Muscle layer of duodenum (tissue), 2 donors: Measurements from ENCODE around the gene CLMP.
"Not testable (repeated sequence)": the region's sequence is repeated elsewhere in the genome, so short reads cannot be mapped to it uniquely, and the experiment has no call there.

ENCODE experiments used
- H3K27ac ChIP-seq: one replicate; pipeline ENCODE4 v1.7.0; 2013; ENCODE audit warnings: mild to moderate bottlenecking, low read length
- H3K27me3 ChIP-seq: one replicate; pipeline ENCODE4 v1.7.0; 2013; ENCODE audit warnings: low read depth, mild to moderate bottlenecking, control low read depth, low read length
- H3K36me3 ChIP-seq, 2 donors: one replicate each; pipeline ENCODE4 v1.7.0; 2013; ENCODE audit warnings: low read length in 2 of 2, control low read depth in 1 of 2, mild to moderate bottlenecking in 1 of 2; ENCODE audit not compliant: insufficient read depth in 2 of 2, control insufficient read depth in 1 of 2
- H3K4me1 ChIP-seq, 2 donors: one replicate each; pipeline ENCODE4 v1.7.0; 2013; ENCODE audit warnings: low read length in 2 of 2, mild to moderate bottlenecking in 2 of 2, control low read depth in 1 of 2, moderate library complexity in 1 of 2; ENCODE audit not compliant: insufficient read depth in 2 of 2, control insufficient read depth in 1 of 2
- H3K4me3 ChIP-seq, 2 donors: one replicate each; pipeline ENCODE4 v1.7.0; 2013; ENCODE audit warnings: low read length in 2 of 2, low read depth in 1 of 2, mild to moderate bottlenecking in 1 of 2
- H3K9me3 ChIP-seq, 2 donors: one replicate each; pipeline ENCODE4 v1.7.0; 2013; ENCODE audit warnings: low read length in 2 of 2, control low read depth in 1 of 2, mild to moderate bottlenecking in 1 of 2; ENCODE audit not compliant: control insufficient read depth in 1 of 2
- donor health status: healthy.

CLMP gene

GRCh38 chr11:123214940-123215339 is 19.9 kb upstream of the CLMP start:
- Histone ChIP-seq H3K27ac (no peak overlapping the region), H3K27me3 (peaks cover 3% of the 10 kb centered on the region), H3K9me3 (no peaks in the 10 kb centered on the region), H3K4me3 (no peak overlapping the region), H3K4me1 (peaks cover 5 to 15% of the 10 kb centered on the region in 2 donors), H3K36me3 (no peaks in the 10 kb centered on the region)

- Histone ChIP-seq H3K27ac (no peak overlapping the region), H3K36me3 (no peaks in the 10 kb centered on the region), H3K9me3 (no peaks in the 10 kb centered on the region), H3K27me3 (peaks cover 3% of the 10 kb centered on the region), H3K4me3 (no peak overlapping the region), H3K4me1 (peaks cover 5 to 19% of the 10 kb centered on the region in 2 donors)
These were observed 19.3 kb upstream of the CLMP start for GRCh38 chr11:123214396-123214795.

GRCh38 chr11:123213307-123213771 is 18.3 kb upstream of the CLMP start:
- peaks cover 3% of the 10 kb centered on the region for H3K27me3 ChIP-seq
- no peak overlapping the region for H3K27ac ChIP-seq
- H3K4me3 ChIP-seq = no peak overlapping the region
- H3K4me1 ChIP-seq = peaks cover 5 to 14% of the 10 kb centered on the region in 2 donors
- H3K9me3 ChIP-seq = no peaks in the 10 kb centered on the region
- H3K36me3 ChIP-seq = no peaks in the 10 kb centered on the region

- H3K36me3 ChIP-seq = no peaks in the 10 kb centered on the region
- peaks cover 5 to 14% of the 10 kb centered on the region in 2 donors for H3K4me1 ChIP-seq
- no peak overlapping the region for H3K27ac ChIP-seq
- H3K9me3 ChIP-seq = no peaks in the 10 kb centered on the region
- peaks cover 3% of the 10 kb centered on the region for H3K27me3 ChIP-seq
- H3K4me3 ChIP-seq = no peak overlapping the region
These were observed 17.4 kb upstream of the CLMP start for GRCh38 chr11:123212406-123212805.

GRCh38 chr11:123211981-123212380 is 16.9 kb upstream of the CLMP start:
- H3K36me3 ChIP-seq = no peaks in the 10 kb centered on the region
- H3K27me3 ChIP-seq = peaks cover 3% of the 10 kb centered on the region
- H3K9me3 ChIP-seq = no peaks in the 10 kb centered on the region
- no peak overlapping the region for H3K27ac ChIP-seq
- peaks cover 5 to 14% of the 10 kb centered on the region in 2 donors for H3K4me1 ChIP-seq
- no peak overlapping the region for H3K4me3 ChIP-seq

- Histone ChIP-seq H3K4me1 (peaks cover 5 to 14% of the 10 kb centered on the region in 2 donors), H3K4me3 (no peak overlapping the region), H3K27me3 (peaks cover 3% of the 10 kb centered on the region), H3K9me3 (no peaks in the 10 kb centered on the region), H3K36me3 (no peaks in the 10 kb centered on the region), H3K27ac (peak overlapping the region; percentile 52)
These were observed 16.3 kb upstream of the CLMP start for GRCh38 chr11:123211149-123211852.

GRCh38 chr11:123209591-123209990 is 14.5 kb upstream of the CLMP start:
- Histone ChIP-seq H3K27ac (peak overlapping the region; percentile 65), H3K9me3 (no peaks in the 10 kb centered on the region), H3K36me3 (no peaks in the 10 kb centered on the region), H3K4me3 (no peak overlapping the region), H3K4me1 (peaks cover 5 to 14% of the 10 kb centered on the region in 2 donors), H3K27me3 (peaks cover 3% of the 10 kb centered on the region)

- Histone ChIP-seq H3K27me3 (peaks cover 3% of the 10 kb centered on the region), H3K4me3 (no peak overlapping the region), H3K9me3 (no peaks in the 10 kb centered on the region), H3K27ac (peak overlapping the region; percentile 74), H3K36me3 (no peaks in the 10 kb centered on the region), H3K4me1 (peaks cover 0 to 34% of the 10 kb centered on the region in 2 donors)
These were observed 11.9 kb upstream of the CLMP start for GRCh38 chr11:123206791-123207434.

GRCh38 chr11:123206055-123206454 is 11.0 kb upstream of the CLMP start:
- H3K4me1 ChIP-seq = peaks cover 0 to 32% of the 10 kb centered on the region in 2 donors

GRCh38 chr11:123203934-123204333 is 8.9 kb upstream of the CLMP start:
- no peaks in the 10 kb centered on the region for H3K9me3 ChIP-seq
- no peak overlapping the region for H3K27ac ChIP-seq
- H3K36me3 ChIP-seq = no peaks in the 10 kb centered on the region
- H3K4me1 ChIP-seq = peaks cover 0 to 20% of the 10 kb centered on the region in 2 donors
- H3K4me3 ChIP-seq = no peak overlapping the region
- H3K27me3 ChIP-seq = no peaks in the 10 kb centered on the region

More at GRCh38 chr11:123206055-123206454, 11.0 kb upstream of the CLMP start:
- not testable (repeated sequence) for H3K27me3 ChIP-seq, H3K9me3 ChIP-seq, H3K4me3 ChIP-seq, H3K36me3 ChIP-seq
- peak overlapping the region; percentile 74 for H3K27ac ChIP-seq

GRCh38 chr11:123203471-123203870 is 8.4 kb upstream of the CLMP start:
- Histone ChIP-seq H3K27me3 (no peaks in the 10 kb centered on the region), H3K27ac (peak overlapping the region; percentile 48), H3K36me3 (no peaks in the 10 kb centered on the region), H3K9me3 (no peaks in the 10 kb centered on the region), H3K4me1 (peaks cover 0 to 20% of the 10 kb centered on the region in 2 donors), H3K4me3 (no peak overlapping the region)
